K562 (cell line): Measurements from ENCODE around the gene SIRT7. TPM values are rescaled to one million over a fixed set of nuclear protein-coding genes. Genes with fewer than 3 reads are reported as not detected.
A peak's percentile ranks its signal among the peaks of the same experiment; 100 is the strongest.

ENCODE experiments used
- ARID1B ChIP-seq: fragments of 450-650 bp; IDR thresholded peaks from 2 replicates; pipeline ENCODE4 v1.6.1; 2016; ENCODE audit warnings: antibody characterized with exemption, mild to moderate bottlenecking, inconsistent platforms
- CHD1 ChIP-seq: fragments of 200-600 bp; sonication (generic); IDR thresholded peaks from one replicate; pipeline ENCODE4 v1.6.1; 2012; ENCODE audit warnings: mild to moderate bottlenecking, moderate library complexity, low read length, inconsistent platforms
- HNRNPL ChIP-seq: fragments of 200-400 bp; formaldehyde crosslinking; IDR thresholded peaks from 2 replicates; pipeline ENCODE4 v1.6.1; 2017; ENCODE audit warnings: low read depth, mild to moderate bottlenecking, low read length
- KDM5B ChIP-seq: fragments of 200-600 bp; sonication (generic); IDR thresholded peaks from 2 replicates; pipeline ENCODE4 v1.6.1; 2012; ENCODE audit warnings: low read depth, mild to moderate bottlenecking, moderate library complexity, low read length, control low read depth, inconsistent platforms; ENCODE audit not compliant: insufficient replicate concordance
- MBD2 ChIP-seq: sonication (generic); IDR thresholded peaks from 2 replicates; pipeline ENCODE4 v1.6.1; 2016; ENCODE audit warnings: low read depth, borderline replicate concordance
- NUFIP1 ChIP-seq: fragments of 450-650 bp; IDR thresholded peaks from 2 replicates; pipeline ENCODE4 v1.6.1; 2018; ENCODE audit not compliant: partially characterized antibody
- PPARD ChIP-seq: fragments of 250-450 bp; sonication (Bioruptor Pico); IDR thresholded peaks from 2 replicates; pipeline ENCODE4 v1.8.0; 2022; ENCODE audit warnings: inconsistent platforms, mild to moderate bottlenecking, moderate library complexity
- PTRF ChIP-seq: fragments of 450-650 bp; IDR thresholded peaks from 2 replicates; pipeline ENCODE4 v1.6.1; 2016; ENCODE audit warnings: mild to moderate bottlenecking, missing genetic modification characterization, missing compliant biosample characterization
- RBM14 ChIP-seq: fragments of 200-400 bp; formaldehyde crosslinking; IDR thresholded peaks from 2 replicates; pipeline ENCODE4 v1.6.1; 2018; ENCODE audit warnings: low read depth, mild to moderate bottlenecking, low read length, moderate library complexity, borderline replicate concordance; ENCODE audit not compliant: insufficient read depth
- SIN3B ChIP-seq: fragments of 450-650 bp; IDR thresholded peaks from 2 replicates; pipeline ENCODE4 v1.6.1; 2017; ENCODE audit warnings: low read depth, mild to moderate bottlenecking, moderate library complexity
- SMAD2 ChIP-seq: fragments of 150-350 bp; IDR thresholded peaks from 2 replicates; pipeline ENCODE4 v1.6.1; 2014; ENCODE audit warnings: low read depth, mild to moderate bottlenecking, low read length
- SRSF1 ChIP-seq: fragments of 200-400 bp; formaldehyde crosslinking; IDR thresholded peaks from 2 replicates; pipeline ENCODE4 v1.6.1; 2017; ENCODE audit warnings: mild to moderate bottlenecking, low read depth, low read length, moderate library complexity
- THAP7 ChIP-seq: fragments of 250-450 bp; sonication (Bioruptor Pico); IDR thresholded peaks from 2 replicates; pipeline ENCODE4 v1.5.0; 2021
- ZBTB5 ChIP-seq: fragments of 450-650 bp; IDR thresholded peaks from 2 replicates; pipeline ENCODE4 v1.6.1; 2017; ENCODE audit warnings: antibody characterized with exemption
- ZNF316 ChIP-seq: fragments of 450-650 bp; IDR thresholded peaks from 2 replicates; pipeline ENCODE4 v1.6.1; 2016
- polyA plus RNA-seq, 8 experiments: library from polyadenylated mRNA; depleted of rRNA in 4 of 8; stranded (reverse) in 5 of 8; unstranded in 3 of 8; fragments of >200 nt; fragmentation: Nextera tagmentation in 2 of 8; fragmentation: Illumina TruSeq in 1 of 8; extraction: Ambion mirVana in 2 of 8; extraction: Trizol in 1 of 8; gene quantifications; 2 replicates each; pipeline versions ENCODE4 v1.2.1 to v1.2.3, GENCODE V29; 2011 to 2014; ENCODE audit warnings: inconsistent platforms in 1 of 8, missing spikeins in 1 of 8
- total RNA-seq, 7 experiments: library from RNA; depleted of rRNA in 6 of 7; stranded (reverse); fragments of >200 nt in 6 of 7; fragmentation: Illumina TruSeq in 2 of 7; extraction: Trizol in 2 of 7; gene quantifications; 2 replicates each; pipeline versions ENCODE4 v1.2.1 to v1.2.3, GENCODE V29; 2011 to 2021; ENCODE audit warnings: low replicate concordance in 1 of 7
- TF ChIP-seq, protein P1 (sequence below): fragments of 450-650 bp; formaldehyde crosslinking; IDR thresholded peaks from 2 replicates; pipeline ENCODE4 v1.4.0; 2020; ENCODE audit warnings: mild to moderate bottlenecking, moderate library complexity
- TF ChIP-seq, protein P2 (sequence below): conservative IDR thresholded peaks from 2 replicates; pipeline ENCODE4 v1.6.1; 2011; ENCODE audit warnings: low read depth, mild to moderate bottlenecking, low read length; ENCODE audit not compliant: control insufficient read depth
- TF ChIP-seq, protein P3 (sequence below): fragments of 450-650 bp; IDR thresholded peaks from 2 replicates; pipeline ENCODE4 v1.6.1; 2016; ENCODE audit warnings: borderline replicate concordance
- TF ChIP-seq, protein P4 (sequence below): fragments of 250-450 bp; sonication (Bioruptor Pico); IDR thresholded peaks from 2 replicates; pipeline ENCODE4 v1.8.0; 2021; ENCODE audit warnings: moderate library complexity, mild to moderate bottlenecking, inconsistent platforms

SIRT7 gene
- total and polyA plus RNA-seq, 9 of the 15 experiments (the other 6 are each of a cell fraction or from before 2014, with no cell fraction given): 1.6 to 54.8 (median 20.3) TPM

GRCh38 chr17:81868674-81869220 is 49.2 kb downstream of the SIRT7 start (continued):
- no peak for TF ChIP-seq THAP7
- no peak for TF ChIP-seq SIN3B
- no peak for TF ChIP-seq SMAD2
- TF ChIP-seq RBM14: 0 out of 2 replicates have a peak, but pooled peaks have one; percentile 26
- no peak for TF ChIP-seq MBD2
- 0 out of 2 replicates have a peak, but pooled peaks have one; percentile 4 for TF ChIP-seq HNRNPL
- no peak for TF ChIP-seq ARID1B
- TF ChIP-seq SRSF1: no peak
- no peak for TF ChIP-seq ZBTB5
- TF ChIP-seq, protein P1, sequence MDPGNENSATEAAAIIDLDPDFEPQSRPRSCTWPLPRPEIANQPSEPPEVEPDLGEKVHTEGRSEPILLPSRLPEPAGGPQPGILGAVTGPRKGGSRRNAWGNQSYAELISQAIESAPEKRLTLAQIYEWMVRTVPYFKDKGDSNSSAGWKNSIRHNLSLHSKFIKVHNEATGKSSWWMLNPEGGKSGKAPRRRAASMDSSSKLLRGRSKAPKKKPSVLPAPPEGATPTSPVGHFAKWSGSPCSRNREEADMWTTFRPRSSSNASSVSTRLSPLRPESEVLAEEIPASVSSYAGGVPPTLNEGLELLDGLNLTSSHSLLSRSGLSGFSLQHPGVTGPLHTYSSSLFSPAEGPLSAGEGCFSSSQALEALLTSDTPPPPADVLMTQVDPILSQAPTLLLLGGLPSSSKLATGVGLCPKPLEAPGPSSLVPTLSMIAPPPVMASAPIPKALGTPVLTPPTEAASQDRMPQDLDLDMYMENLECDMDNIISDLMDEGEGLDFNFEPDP (CRISPR knock-in tag): no peak
- TF ChIP-seq, protein P2, sequence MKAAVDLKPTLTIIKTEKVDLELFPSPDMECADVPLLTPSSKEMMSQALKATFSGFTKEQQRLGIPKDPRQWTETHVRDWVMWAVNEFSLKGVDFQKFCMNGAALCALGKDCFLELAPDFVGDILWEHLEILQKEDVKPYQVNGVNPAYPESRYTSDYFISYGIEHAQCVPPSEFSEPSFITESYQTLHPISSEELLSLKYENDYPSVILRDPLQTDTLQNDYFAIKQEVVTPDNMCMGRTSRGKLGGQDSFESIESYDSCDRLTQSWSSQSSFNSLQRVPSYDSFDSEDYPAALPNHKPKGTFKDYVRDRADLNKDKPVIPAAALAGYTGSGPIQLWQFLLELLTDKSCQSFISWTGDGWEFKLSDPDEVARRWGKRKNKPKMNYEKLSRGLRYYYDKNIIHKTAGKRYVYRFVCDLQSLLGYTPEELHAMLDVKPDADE: 0 out of 2 replicates have a peak, but pooled peaks have one; percentile 1
- TF ChIP-seq, protein P3, sequence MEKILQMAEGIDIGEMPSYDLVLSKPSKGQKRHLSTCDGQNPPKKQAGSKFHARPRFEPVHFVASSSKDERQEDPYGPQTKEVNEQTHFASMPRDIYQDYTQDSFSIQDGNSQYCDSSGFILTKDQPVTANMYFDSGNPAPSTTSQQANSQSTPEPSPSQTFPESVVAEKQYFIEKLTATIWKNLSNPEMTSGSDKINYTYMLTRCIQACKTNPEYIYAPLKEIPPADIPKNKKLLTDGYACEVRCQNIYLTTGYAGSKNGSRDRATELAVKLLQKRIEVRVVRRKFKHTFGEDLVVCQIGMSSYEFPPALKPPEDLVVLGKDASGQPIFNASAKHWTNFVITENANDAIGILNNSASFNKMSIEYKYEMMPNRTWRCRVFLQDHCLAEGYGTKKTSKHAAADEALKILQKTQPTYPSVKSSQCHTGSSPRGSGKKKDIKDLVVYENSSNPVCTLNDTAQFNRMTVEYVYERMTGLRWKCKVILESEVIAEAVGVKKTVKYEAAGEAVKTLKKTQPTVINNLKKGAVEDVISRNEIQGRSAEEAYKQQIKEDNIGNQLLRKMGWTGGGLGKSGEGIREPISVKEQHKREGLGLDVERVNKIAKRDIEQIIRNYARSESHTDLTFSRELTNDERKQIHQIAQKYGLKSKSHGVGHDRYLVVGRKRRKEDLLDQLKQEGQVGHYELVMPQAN: no peak
- TF ChIP-seq PTRF (tag): no peak
- no peak for TF ChIP-seq PPARD (CRISPR knock-in tag)
- TF ChIP-seq, protein P4, sequence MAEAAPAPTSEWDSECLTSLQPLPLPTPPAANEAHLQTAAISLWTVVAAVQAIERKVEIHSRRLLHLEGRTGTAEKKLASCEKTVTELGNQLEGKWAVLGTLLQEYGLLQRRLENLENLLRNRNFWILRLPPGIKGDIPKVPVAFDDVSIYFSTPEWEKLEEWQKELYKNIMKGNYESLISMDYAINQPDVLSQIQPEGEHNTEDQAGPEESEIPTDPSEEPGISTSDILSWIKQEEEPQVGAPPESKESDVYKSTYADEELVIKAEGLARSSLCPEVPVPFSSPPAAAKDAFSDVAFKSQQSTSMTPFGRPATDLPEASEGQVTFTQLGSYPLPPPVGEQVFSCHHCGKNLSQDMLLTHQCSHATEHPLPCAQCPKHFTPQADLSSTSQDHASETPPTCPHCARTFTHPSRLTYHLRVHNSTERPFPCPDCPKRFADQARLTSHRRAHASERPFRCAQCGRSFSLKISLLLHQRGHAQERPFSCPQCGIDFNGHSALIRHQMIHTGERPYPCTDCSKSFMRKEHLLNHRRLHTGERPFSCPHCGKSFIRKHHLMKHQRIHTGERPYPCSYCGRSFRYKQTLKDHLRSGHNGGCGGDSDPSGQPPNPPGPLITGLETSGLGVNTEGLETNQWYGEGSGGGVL: no peak
- no peak for TF ChIP-seq NUFIP1
- TF ChIP-seq CHD1: no peak
- TF ChIP-seq KDM5B: no peak
- TF ChIP-seq ZNF316: no peak
